ENCODE data around the gene GRM7. TPM values are rescaled to one million over a fixed set of nuclear protein-coding genes. Genes with fewer than 3 reads are reported as not detected.

Gene GRM7
- total RNA-seq, 2 experiments from 2014 or later: not detected

DNA sequence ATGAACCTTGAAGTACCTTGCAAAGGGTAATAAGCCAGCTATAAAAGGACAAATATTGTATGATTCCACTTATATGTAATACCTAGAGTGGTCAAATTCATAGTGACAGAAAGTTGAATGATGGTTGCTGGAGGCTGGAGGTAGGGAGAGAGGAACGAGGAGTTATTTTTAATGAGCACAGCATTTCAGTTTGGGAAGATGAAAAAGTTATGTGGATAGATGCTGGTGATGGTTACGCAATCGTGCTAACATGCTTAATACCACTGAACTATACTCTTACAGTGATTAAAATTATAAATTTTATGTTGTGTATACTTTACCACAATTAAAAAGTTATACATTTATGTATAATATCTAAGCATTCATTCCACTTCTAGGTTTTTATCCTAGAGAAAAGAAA lies 168.6 kb downstream of the GRM7 start:
- intact Hi-C loops (cut with micrococcal nuclease; ENCODE audit: unreplicated experiment): no loop called here
- no peak overlapping the region for H3K27ac ChIP-seq (ENCODE audit: low read depth, low read length, poor library complexity, severe bottlenecking)
- H3K4me1 ChIP-seq (ENCODE audit: insufficient read depth, low read length, poor library complexity, severe bottlenecking): no peaks in the 10 kb centered on the region
- ChIA-PET POLR2A (no interaction called here), CTCF (ENCODE audit: unreplicated experiment) (no interaction called here)
- no peaks in the 10 kb centered on the region for H3K9me2 ChIP-seq (ENCODE audit: insufficient read depth, low read length)
- no peaks in the 10 kb centered on the region for H4K20me1 ChIP-seq (ENCODE audit: insufficient read depth, low read length)
- H3K36me3 ChIP-seq (ENCODE audit: insufficient read depth, low read length): no peaks in the 10 kb centered on the region
- no peak overlapping the region for H2AFZ ChIP-seq (ENCODE audit: low read length)
- H3K4me3 ChIP-seq (ENCODE audit: low read depth, low read length, poor library complexity, severe bottlenecking): no peak overlapping the region
- no peak for TF ChIP-seq EZH2phosphoT487 (IDR thresholded peaks at IDR 0.05; ENCODE audit: borderline replicate concordance, low read depth, low read length)
- TF ChIP-seq, protein P1, sequence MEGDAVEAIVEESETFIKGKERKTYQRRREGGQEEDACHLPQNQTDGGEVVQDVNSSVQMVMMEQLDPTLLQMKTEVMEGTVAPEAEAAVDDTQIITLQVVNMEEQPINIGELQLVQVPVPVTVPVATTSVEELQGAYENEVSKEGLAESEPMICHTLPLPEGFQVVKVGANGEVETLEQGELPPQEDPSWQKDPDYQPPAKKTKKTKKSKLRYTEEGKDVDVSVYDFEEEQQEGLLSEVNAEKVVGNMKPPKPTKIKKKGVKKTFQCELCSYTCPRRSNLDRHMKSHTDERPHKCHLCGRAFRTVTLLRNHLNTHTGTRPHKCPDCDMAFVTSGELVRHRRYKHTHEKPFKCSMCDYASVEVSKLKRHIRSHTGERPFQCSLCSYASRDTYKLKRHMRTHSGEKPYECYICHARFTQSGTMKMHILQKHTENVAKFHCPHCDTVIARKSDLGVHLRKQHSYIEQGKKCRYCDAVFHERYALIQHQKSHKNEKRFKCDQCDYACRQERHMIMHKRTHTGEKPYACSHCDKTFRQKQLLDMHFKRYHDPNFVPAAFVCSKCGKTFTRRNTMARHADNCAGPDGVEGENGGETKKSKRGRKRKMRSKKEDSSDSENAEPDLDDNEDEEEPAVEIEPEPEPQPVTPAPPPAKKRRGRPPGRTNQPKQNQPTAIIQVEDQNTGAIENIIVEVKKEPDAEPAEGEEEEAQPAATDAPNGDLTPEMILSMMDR (conservative IDR thresholded peaks at IDR 0.05; ENCODE audit: low read length): no peak
- no TSS peak for BruUV-seq (replicated peaks)
- H3K4me2 ChIP-seq (ENCODE audit: low read length): no peak overlapping the region
- H3K9me3 ChIP-seq (ENCODE audit: low read length): no peaks in the 10 kb centered on the region
- DNase-seq (ENCODE audit: low spot score): no peak
- no peaks in the 10 kb centered on the region for H3K79me2 ChIP-seq (ENCODE audit: insufficient read depth, low read depth, low read length)

- ChIA-PET CTCF (ENCODE audit: unreplicated experiment) (no interaction called here), POLR2A (interaction anchor here (0.6 kb wide), 1 partner anchor 68 kb away, joined by 3 read pairs; no protein-coding TSS in a partner anchor)
- intact Hi-C loops (cut with micrococcal nuclease; ENCODE audit: unreplicated experiment): no loop called here
Measured at GRCh38 chr3:7038394-7038793, 177.5 kb downstream of the GRM7 start.

GRCh38 chr3:7062714-7063113 lies 201.8 kb downstream of the GRM7 start:
- Histone ChIP-seq H3K4me2 (ENCODE audit: low read length) (no peak overlapping the region), H3K9me2 (ENCODE audit: insufficient read depth, low read length) (no peaks in the 10 kb centered on the region), H4K20me1 (ENCODE audit: insufficient read depth, low read length) (no peaks in the 10 kb centered on the region), H3K4me3 (ENCODE audit: low read depth, low read length, poor library complexity, severe bottlenecking) (no peak overlapping the region), H3K9me3 (ENCODE audit: low read length) (no peaks in the 10 kb centered on the region), H3K79me2 (ENCODE audit: insufficient read depth, low read depth, low read length) (no peaks in the 10 kb centered on the region), H2AFZ (ENCODE audit: low read length) (no peak overlapping the region), H3K27ac (ENCODE audit: low read depth, low read length, poor library complexity, severe bottlenecking) (no peak overlapping the region), H3K4me1 (ENCODE audit: insufficient read depth, low read length, poor library complexity, severe bottlenecking) (no peaks in the 10 kb centered on the region), H3K36me3 (ENCODE audit: insufficient read depth, low read length) (no peaks in the 10 kb centered on the region)
- no peak for DNase-seq (ENCODE audit: low spot score)
- no TSS peak for BruUV-seq (replicated peaks)
- POLR2A ChIA-PET: interaction anchor here (0.6 to 1.2 kb wide), 3 partner anchors 23 to 741 kb away, joined by 3 to 4 read pairs (median 4); no protein-coding TSS in a partner anchor
- intact Hi-C loops (cut with micrococcal nuclease; ENCODE audit: unreplicated experiment): no loop called here
- CTCF ChIA-PET (ENCODE audit: unreplicated experiment): no interaction called here
- no peak for TF ChIP-seq EZH2phosphoT487 (IDR thresholded peaks at IDR 0.05; ENCODE audit: borderline replicate concordance, low read depth, low read length)
- TF ChIP-seq, protein P1 (conservative IDR thresholded peaks at IDR 0.05; ENCODE audit: low read length): no peak

More at GRCh38 chr3:7038394-7038793, 177.5 kb downstream of the GRM7 start:
- TF ChIP-seq, protein P1 (conservative IDR thresholded peaks at IDR 0.05; ENCODE audit: low read length): no peak
- no peak for TF ChIP-seq EZH2phosphoT487 (IDR thresholded peaks at IDR 0.05; ENCODE audit: borderline replicate concordance, low read depth, low read length)
- no peak overlapping the region for H3K4me3 ChIP-seq (ENCODE audit: low read depth, low read length, poor library complexity, severe bottlenecking)
- no peak overlapping the region for H2AFZ ChIP-seq (ENCODE audit: low read length)
- no peaks in the 10 kb centered on the region for H3K4me1 ChIP-seq (ENCODE audit: insufficient read depth, low read length, poor library complexity, severe bottlenecking)
- BruUV-seq (replicated peaks): no TSS peak
- no peaks in the 10 kb centered on the region for H4K20me1 ChIP-seq (ENCODE audit: insufficient read depth, low read length)
- no peak overlapping the region for H3K27ac ChIP-seq (ENCODE audit: low read depth, low read length, poor library complexity, severe bottlenecking)
- no peak overlapping the region for H3K4me2 ChIP-seq (ENCODE audit: low read length)
- H3K36me3 ChIP-seq (ENCODE audit: insufficient read depth, low read length): no peaks in the 10 kb centered on the region
- no peaks in the 10 kb centered on the region for H3K9me3 ChIP-seq (ENCODE audit: low read length)
- H3K9me2 ChIP-seq (ENCODE audit: insufficient read depth, low read length): no peaks in the 10 kb centered on the region
- no peaks in the 10 kb centered on the region for H3K79me2 ChIP-seq (ENCODE audit: insufficient read depth, low read depth, low read length)
- no peak for DNase-seq (ENCODE audit: low spot score)
